SH-SY5Y (cell line): ENCODE results near the gene GRB10.

Experiments
- GATA2 ChIP-seq: IDR thresholded peaks from 2 replicates; pipeline ENCODE4 v1.6.1; 2011; ENCODE audit warnings: mild to moderate bottlenecking, low read depth, low read length
- GATA3 ChIP-seq: IDR thresholded peaks from 2 replicates; pipeline ENCODE4 v1.6.1; 2011; ENCODE audit warnings: low read depth, mild to moderate bottlenecking, low read length, moderate library complexity

DNA sequence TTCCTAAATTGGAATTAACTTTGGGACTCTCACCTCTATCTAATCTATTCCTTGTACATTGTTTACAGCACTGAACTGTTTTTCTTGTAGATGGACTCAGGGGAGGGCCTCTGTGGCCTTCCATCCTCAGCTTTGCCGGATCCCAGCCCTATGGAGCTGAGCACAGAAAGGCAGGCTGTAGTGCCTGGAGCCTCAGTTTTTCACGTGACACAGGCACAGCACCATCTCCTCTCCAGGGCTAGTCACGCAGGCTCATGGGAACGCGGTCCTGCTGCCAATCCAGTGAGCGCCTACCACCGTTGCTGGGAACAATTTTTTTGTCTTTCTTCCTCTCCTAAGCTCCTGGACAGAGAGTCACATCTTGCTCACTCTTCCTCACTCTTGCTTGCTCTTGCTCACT is 141.9 kb downstream of the GRB10 start:
- TF ChIP-seq GATA2, result no peak
- TF ChIP-seq GATA3, result no peak
